PC-9 (cell line): ENCODE data around the gene S1PR5. TPM values are rescaled to one million over a fixed set of nuclear protein-coding genes. Genes with fewer than 3 reads are reported as not detected.
"Not testable (repeated sequence)": the region's sequence is repeated elsewhere in the genome, so short reads cannot be mapped to it uniquely, and the experiment has no call there.

Source experiments
- BruUV-seq: library from RNA; stranded (reverse); fragments of 400-500 nt; replicated peaks from 2 replicates; lab custom pipeline; 2021; lab: Mats Ljungman, UMichigan
- CTCF ChIA-PET: fragments of 300-600 bp; sonication (Branson Sonifier 250); formaldehyde crosslinking; loops from one replicate; lab custom pipeline; 2022; ENCODE audit warnings: antibody characterized with exemption; lab: Charles Lee
- POLR2A ChIA-PET: fragments of 300-600 bp; sonication (Branson Sonifier 250); formaldehyde crosslinking; loops from one replicate; lab custom pipeline; 2022; ENCODE audit warnings: antibody characterized with exemption; ENCODE audit not compliant: unreplicated experiment; lab: Charles Lee
- DNase-seq, 2 experiments: peaks; one replicate each; pipeline versions ENCODE4 v3.0.0 to v3.0.0-alpha.2; 2015 to 2022; ENCODE audit warnings: mixed read lengths in 1 of 2
- H2AFZ ChIP-seq: fragments of 200-600 bp; sonication (generic); 2 replicates; pipeline ENCODE4 v1.8.1; 2017; ENCODE audit warnings: antibody characterized with exemption
- H3F3A ChIP-seq: fragments of 200-600 bp; sonication (generic); 2 replicates; pipeline ENCODE4 v1.8.1; 2017; ENCODE audit warnings: antibody characterized with exemption, mild to moderate bottlenecking, low read depth; ENCODE audit not compliant: insufficient read depth
- H3K27ac ChIP-seq: fragments of 200-600 bp; sonication (generic); 2 replicates; pipeline ENCODE4 v1.6.1; 2016; ENCODE audit warnings: mixed run types
- H3K27me3 ChIP-seq: fragments of 200-600 bp; sonication (generic); 2 replicates; pipeline ENCODE4 v1.6.1; 2016; ENCODE audit warnings: low read depth, mixed run types; ENCODE audit not compliant: insufficient read depth
- H3K36me3 ChIP-seq: fragments of 200-600 bp; sonication (generic); 2 replicates; pipeline ENCODE4 v1.6.1; 2016; ENCODE audit warnings: low read depth, mixed run types
- H3K4me1 ChIP-seq: fragments of 200-600 bp; sonication (generic); replicated peaks from 2 replicates; pipeline ENCODE4 v1.6.1; 2016; ENCODE audit warnings: mixed run types; ENCODE audit not compliant: insufficient read depth
- H3K4me2 ChIP-seq: fragments of 200-600 bp; sonication (generic); 2 replicates; pipeline ENCODE4 v1.6.1; 2017; ENCODE audit warnings: mixed run types
- H3K4me3 ChIP-seq: fragments of 200-600 bp; sonication (generic); 2 replicates; pipeline ENCODE4 v1.6.1; 2016; ENCODE audit warnings: mixed run types
- H3K79me2 ChIP-seq: fragments of 200-600 bp; sonication (generic); 2 replicates; pipeline ENCODE4 v1.6.1; 2017; ENCODE audit warnings: low read depth, mixed run types
- H3K9me2 ChIP-seq: fragments of 200-600 bp; sonication (generic); 2 replicates; pipeline ENCODE4 v1.8.1; 2017; ENCODE audit warnings: mild to moderate bottlenecking; ENCODE audit not compliant: insufficient read depth
- H3K9me3 ChIP-seq: fragments of 200-600 bp; sonication (generic); 2 replicates; pipeline ENCODE4 v1.8.1; 2016; ENCODE audit warnings: low read depth; ENCODE audit not compliant: insufficient read depth
- H4K20me1 ChIP-seq: fragments of 200-600 bp; sonication (generic); 2 replicates; pipeline ENCODE4 v1.8.1; 2017; ENCODE audit not compliant: insufficient read depth
- EZH2 ChIP-seq: fragments of 200-600 bp; sonication (generic); IDR thresholded peaks from 2 replicates; pipeline ENCODE4 v1.8.0; 2017; ENCODE audit warnings: antibody characterized with exemption, low read depth
- intact Hi-C: fragments of 100-400 bp; cut with micrococcal nuclease; formaldehyde crosslinking; loops from one replicate; pipeline ENCODE4 v1.10.0; 2022; ENCODE audit not compliant: unreplicated experiment
- total RNA-seq: library from RNA; stranded (reverse); gene quantifications from 2 replicates; pipeline ENCODE4 v1.2.3, GENCODE V29; 2021
- TF ChIP-seq, protein P1 (sequence below): fragments of 200-600 bp; sonication (generic); conservative IDR thresholded peaks from 2 replicates; pipeline ENCODE4 v1.6.1; 2017; ENCODE audit warnings: mixed run types, antibody characterized with exemption, mild to moderate bottlenecking, moderate library complexity

Gene S1PR5
- total RNA-seq, 1 experiment from 2014 or later: 9.5 TPM

DNA sequence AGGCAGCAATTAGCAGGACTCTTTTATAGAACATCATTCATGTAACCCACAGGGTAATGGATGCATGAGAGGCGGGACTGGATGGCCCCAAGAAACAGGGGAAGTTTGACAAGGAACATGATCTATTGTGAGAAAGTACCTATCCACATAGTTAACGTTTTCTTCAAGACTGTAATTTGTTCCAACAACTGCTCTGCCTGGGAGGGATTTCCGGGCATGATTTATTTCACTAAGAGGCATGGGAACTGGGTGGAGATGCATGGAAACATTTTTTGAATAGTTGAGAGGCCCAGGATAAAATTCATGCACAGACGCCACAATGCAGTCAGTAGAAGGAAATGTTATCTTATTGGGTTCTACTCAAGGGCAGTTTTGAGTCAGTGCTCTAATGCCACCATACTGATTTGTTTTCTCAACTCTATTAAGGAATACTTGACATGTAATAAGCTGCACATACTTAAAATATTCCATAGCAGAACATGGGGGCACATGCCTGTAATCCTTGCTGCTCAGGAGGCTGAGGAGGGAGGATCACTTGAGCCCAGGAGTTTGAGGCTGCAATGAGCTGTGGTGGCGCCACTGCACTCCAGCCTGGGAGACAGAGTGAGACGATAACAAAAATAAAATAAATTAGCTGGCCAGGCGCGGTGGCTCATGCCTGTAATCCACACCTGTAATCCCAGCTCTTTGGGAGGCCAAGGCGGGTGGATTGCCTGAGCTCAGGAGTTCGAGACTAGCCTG lies 16.6 kb upstream of the S1PR5 start:
- Histone ChIP-seq H2AFZ (no peak overlapping the region), H3K27me3 (no peaks in the 10 kb centered on the region), H3K4me3 (no peak overlapping the region), H4K20me1 (no peaks in the 10 kb centered on the region), H3F3A (peaks cover 13% of the 10 kb centered on the region; the same call in 1 of the 2 replicates), H3K79me2 (no peaks in the 10 kb centered on the region), H3K27ac (no peak overlapping the region), H3K4me2 (no peak overlapping the region), H3K9me3 (no peaks in the 10 kb centered on the region), H3K36me3 (no peaks in the 10 kb centered on the region), H3K9me2 (no peaks in the 10 kb centered on the region), H3K4me1 (no peaks in the 10 kb centered on the region)
- ChIA-PET CTCF (interaction anchor here (1.2 kb wide), 1 partner anchor 129 kb away, joined by 3 read pairs; no protein-coding TSS in a partner anchor), POLR2A (no interaction called here)
- DNase-seq: peak in 1 of 2 experiments; percentile 69
- intact Hi-C loops: no loop called here
- BruUV-seq: no TSS peak
- no peak for TF ChIP-seq EZH2
- TF ChIP-seq, protein P1, sequence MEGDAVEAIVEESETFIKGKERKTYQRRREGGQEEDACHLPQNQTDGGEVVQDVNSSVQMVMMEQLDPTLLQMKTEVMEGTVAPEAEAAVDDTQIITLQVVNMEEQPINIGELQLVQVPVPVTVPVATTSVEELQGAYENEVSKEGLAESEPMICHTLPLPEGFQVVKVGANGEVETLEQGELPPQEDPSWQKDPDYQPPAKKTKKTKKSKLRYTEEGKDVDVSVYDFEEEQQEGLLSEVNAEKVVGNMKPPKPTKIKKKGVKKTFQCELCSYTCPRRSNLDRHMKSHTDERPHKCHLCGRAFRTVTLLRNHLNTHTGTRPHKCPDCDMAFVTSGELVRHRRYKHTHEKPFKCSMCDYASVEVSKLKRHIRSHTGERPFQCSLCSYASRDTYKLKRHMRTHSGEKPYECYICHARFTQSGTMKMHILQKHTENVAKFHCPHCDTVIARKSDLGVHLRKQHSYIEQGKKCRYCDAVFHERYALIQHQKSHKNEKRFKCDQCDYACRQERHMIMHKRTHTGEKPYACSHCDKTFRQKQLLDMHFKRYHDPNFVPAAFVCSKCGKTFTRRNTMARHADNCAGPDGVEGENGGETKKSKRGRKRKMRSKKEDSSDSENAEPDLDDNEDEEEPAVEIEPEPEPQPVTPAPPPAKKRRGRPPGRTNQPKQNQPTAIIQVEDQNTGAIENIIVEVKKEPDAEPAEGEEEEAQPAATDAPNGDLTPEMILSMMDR: no peak

DNA sequence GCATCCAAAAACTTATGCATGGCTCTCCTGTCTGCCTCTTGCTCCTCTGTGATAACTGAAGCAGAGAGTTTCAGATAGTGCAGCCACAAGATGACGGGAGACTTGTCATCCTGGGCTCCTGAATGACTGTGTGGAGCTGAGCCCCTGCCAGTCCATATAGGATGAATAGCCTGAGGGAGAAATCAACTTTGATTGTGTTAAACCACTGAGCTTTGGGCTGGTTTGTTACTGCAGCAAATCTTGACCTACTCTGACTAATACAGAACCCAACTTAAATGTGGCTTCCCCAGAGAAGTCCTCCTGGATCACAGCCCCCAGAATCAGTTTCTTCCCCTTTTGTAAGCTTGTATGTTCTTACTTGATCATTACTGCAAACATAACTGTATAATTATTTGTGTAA lies 15.2 kb upstream of the S1PR5 start:
- Histone ChIP-seq H4K20me1 (no peaks in the 10 kb centered on the region), H3K36me3 (no peaks in the 10 kb centered on the region), H2AFZ (no peak overlapping the region), H3K27ac (no peak overlapping the region), H3K27me3 (no peaks in the 10 kb centered on the region), H3K9me2 (no peaks in the 10 kb centered on the region), H3K9me3 (no peaks in the 10 kb centered on the region), H3K4me1 (no peaks in the 10 kb centered on the region), H3K79me2 (no peaks in the 10 kb centered on the region), H3K4me3 (no peak overlapping the region), H3F3A (peaks cover 5% of the 10 kb centered on the region; the same call in 1 of the 2 replicates), H3K4me2 (no peak overlapping the region)
- no peak for TF ChIP-seq EZH2
- TF ChIP-seq, protein P1: no peak
- no TSS peak for BruUV-seq
- intact Hi-C loops: no loop called here
- ChIA-PET POLR2A (no interaction called here), CTCF (no interaction called here)
- no peak for DNase-seq

DNA sequence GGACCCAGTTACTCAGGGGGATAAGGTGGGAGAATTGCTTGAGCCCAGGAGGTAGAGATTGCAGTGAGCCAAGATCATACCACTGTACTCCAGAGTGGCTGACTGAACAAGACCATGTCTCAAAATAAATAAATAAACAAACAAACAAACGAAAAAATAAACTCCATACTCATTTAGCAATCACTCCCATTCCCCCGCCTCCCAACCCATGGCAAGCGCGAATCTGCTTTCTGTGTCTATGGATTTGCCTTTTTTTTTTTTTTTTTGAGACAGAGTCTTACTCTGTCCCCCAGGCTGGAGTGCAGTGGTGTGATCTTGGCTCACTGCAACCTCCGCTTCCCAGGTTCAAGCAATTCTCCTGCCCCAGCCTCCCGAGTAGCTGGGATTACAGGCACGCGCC lies 9.6 kb upstream of the S1PR5 start:
- DNase-seq, H4K20me1 ChIP-seq, BruUV-seq, H3K4me1 ChIP-seq, H3K27me3 ChIP-seq, H3K4me3 ChIP-seq, H3K79me2 ChIP-seq, H3F3A ChIP-seq, H3K4me2 ChIP-seq, H3K27ac ChIP-seq, H3K9me2 ChIP-seq, POLR2A ChIA-PET, intact Hi-C loops, H3K9me3 ChIP-seq, H3K36me3 ChIP-seq, H2AFZ ChIP-seq, CTCF ChIA-PET: not testable (repeated sequence)
